ENCODE measurements around the gene DOCK8.

DNA sequence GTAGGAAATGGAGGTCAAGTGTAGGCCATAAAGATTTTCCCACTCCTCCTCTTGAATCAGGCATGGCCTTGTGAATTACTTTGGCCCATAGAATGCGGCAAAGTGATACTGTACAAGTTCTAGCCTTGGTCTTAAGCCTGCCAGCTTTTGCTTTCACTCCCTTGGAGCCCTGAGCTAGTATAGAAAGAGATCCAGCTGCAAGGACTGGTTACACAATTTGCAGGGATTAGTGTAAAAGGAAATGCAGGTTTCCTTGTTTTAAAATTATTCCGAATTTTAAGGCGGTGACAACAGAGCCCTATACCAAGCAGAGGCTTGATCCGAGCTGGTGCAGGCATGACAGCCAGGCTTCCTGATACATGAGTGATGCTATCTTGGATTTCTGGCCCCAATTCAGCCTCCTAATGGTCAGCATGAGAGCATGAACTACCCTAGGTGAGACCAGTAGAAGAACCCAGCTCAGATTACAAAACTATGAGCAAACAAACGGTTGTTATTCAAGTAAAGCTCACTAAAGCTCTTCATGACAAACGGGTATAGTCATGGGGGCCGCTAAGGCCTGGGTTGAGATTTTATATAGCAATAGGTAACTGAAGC is 257.9 kb downstream of the DOCK8 start:
- TF ChIP-seq, protein P1, sequence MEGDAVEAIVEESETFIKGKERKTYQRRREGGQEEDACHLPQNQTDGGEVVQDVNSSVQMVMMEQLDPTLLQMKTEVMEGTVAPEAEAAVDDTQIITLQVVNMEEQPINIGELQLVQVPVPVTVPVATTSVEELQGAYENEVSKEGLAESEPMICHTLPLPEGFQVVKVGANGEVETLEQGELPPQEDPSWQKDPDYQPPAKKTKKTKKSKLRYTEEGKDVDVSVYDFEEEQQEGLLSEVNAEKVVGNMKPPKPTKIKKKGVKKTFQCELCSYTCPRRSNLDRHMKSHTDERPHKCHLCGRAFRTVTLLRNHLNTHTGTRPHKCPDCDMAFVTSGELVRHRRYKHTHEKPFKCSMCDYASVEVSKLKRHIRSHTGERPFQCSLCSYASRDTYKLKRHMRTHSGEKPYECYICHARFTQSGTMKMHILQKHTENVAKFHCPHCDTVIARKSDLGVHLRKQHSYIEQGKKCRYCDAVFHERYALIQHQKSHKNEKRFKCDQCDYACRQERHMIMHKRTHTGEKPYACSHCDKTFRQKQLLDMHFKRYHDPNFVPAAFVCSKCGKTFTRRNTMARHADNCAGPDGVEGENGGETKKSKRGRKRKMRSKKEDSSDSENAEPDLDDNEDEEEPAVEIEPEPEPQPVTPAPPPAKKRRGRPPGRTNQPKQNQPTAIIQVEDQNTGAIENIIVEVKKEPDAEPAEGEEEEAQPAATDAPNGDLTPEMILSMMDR (conservative IDR thresholded peaks at IDR 0.05; ENCODE audit: low read length) = no peak
- TF ChIP-seq EZH2phosphoT487 (IDR thresholded peaks at IDR 0.05; ENCODE audit: borderline replicate concordance, low read depth, low read length) = no peak
